ENCODE measurements around the gene ZCCHC14.
"Not testable (repeated sequence)": the region's sequence is repeated elsewhere in the genome, so short reads cannot be mapped to it uniquely, and the experiment has no call there.

Gene ZCCHC14

GRCh38 chr16:87524407-87524806 lies 31.6 kb upstream of the ZCCHC14 start:
- no peak for DNase-seq (ENCODE audit: low spot score)

DNA sequence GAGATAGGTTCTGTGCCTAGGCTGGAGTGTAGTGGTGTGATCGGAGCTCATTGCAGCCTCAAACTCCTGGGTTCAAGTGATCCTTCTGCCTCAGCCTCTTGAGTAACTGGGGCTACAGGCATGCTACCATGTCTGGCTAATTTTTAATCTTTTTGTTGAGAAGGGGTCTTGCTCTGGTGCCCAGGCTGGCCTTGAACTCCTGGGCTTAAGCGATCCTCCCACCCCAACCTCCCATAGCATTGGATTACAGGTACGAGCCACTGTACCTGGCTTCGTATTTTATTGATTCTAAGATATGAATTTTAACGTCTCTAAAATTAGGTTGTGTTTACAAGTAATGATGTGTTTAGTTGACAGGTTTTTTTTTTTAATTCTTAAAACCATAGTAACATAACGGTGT lies 30.8 kb upstream of the ZCCHC14 start:
- not testable (repeated sequence) for DNase-seq (ENCODE audit: low spot score)

DNA sequence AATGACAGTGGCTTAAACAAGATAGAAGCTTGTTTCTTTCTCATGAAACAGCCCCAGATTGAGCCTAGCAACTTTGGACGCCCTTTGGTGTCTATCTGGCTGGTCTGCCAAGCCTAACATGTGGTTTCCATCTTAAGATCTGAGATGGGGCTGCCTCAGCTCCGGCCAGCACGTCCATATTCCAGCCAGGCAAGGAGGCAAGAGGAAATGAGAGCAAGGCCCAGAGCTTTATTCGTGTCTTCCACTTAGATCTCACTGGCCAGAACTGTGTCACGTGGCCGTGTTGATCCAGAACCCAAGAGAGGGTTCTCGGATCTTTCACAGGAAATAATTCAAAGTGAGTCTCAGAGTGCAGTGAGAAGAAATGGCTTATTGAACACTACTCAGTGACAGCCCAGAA lies 28.9 kb upstream of the ZCCHC14 start:
- not testable (repeated sequence) for DNase-seq (ENCODE audit: low spot score)

DNA sequence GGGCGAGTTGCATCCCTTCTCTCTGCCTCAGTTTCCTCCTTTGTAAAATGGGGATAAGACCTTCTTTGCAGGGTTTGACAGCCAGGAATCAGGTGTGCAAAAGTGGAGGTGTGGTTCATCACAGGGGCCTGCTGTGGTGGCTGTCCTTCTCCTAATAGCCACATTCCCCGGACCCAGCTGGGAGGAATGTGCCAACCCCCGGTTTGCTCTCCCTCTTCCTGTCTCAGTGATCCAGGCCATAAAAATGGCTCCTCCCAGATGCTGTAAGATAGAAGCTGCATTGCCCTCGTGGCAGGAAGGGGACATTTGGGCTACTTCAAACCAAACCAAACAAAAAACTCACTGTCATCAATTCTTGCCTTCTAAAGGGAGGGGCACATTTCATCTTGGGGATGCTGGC lies 26.3 kb upstream of the ZCCHC14 start:
- not testable (repeated sequence) for DNase-seq (ENCODE audit: low spot score)

GRCh38 chr16:87518430-87519051 lies 25.7 kb upstream of the ZCCHC14 start:
- DNase-seq (ENCODE audit: low spot score), result not testable (repeated sequence)

GRCh38 chr16:87517610-87518429 lies 25.0 kb upstream of the ZCCHC14 start:
- not testable (repeated sequence) for DNase-seq (ENCODE audit: low spot score)

DNA sequence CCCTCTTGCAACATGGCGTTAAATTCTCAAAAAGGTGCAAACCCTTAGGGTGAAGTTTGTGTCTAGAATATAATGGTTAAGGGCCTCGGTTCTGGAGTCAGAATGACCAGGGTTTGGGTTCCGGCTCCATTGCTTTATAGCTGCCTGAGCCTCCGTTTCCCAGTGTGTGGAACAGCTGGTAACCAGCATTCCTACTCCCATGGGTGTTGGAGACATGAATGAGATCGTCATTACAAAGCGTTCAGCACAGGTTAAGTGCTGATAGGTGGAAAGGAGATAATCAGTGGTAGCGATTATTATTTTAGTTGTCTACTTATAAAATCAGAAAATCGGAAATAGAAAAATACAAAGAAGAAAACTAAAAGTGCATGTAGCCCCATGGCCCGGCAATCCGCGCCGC lies 23.5 kb upstream of the ZCCHC14 start:
- DNase-seq (ENCODE audit: low spot score), result no peak

DNA sequence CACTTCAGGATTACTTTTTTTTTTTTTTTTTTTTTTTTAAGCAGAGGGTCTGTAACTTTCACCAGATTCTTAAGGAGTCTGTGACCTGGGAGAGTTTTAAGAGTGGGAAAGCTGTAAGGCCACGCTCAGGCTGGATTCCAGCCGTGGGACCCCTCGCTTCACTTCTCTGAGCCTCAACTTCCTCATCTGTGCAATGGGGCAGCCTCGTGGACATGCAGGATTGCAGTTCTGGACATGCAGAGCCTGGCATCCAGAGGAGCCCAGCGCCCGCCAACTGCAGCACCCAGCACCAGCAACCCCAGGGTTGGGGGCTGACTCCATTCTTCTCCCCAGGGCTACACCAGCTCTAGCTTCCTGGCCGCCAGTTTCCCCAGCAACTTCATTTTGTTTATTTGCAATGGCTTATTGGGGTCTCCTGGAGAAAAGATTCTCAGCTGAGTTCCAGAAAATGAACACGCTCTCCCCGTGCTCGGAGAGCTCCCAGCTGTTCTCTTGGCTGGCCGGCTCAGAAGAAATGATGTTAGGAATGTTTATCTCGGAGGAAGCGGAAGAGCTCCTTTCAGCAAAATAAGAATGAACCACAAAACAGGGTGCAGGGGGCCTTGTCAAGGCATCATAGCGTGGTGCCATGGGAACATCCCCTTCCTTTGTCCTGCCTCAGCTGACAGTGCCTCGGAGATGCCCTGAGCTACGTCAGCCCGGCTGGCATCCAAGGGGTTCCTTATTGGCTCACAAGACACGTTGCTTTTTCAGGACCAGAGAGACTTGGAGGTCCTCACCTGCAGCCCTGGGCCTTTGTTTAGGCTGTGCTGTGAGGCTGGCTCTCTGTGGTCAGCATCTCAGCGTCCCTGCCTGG lies 22.9 kb upstream of the ZCCHC14 start:
- no peak for DNase-seq (ENCODE audit: low spot score)

DNA sequence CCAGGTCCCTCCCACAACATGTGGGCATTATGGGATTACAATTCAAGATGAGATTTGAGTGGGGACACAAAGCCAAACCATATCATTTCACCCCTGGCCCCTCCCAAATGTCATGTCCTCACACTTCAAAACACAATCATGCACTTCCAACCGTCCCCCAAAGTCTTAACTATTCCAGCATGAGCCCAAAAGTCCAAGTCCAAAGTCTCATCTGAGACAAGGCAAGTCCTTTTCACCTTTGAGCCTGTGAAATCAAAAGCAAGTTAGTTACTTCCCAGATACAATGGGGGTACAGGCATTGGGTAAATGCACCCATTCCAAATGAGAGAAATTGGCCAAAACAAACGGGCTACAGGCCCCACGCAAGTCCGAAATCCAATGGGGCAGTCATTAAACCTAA lies 17.0 kb upstream of the ZCCHC14 start:
- DNase-seq (ENCODE audit: low spot score), result not testable (repeated sequence)

DNA sequence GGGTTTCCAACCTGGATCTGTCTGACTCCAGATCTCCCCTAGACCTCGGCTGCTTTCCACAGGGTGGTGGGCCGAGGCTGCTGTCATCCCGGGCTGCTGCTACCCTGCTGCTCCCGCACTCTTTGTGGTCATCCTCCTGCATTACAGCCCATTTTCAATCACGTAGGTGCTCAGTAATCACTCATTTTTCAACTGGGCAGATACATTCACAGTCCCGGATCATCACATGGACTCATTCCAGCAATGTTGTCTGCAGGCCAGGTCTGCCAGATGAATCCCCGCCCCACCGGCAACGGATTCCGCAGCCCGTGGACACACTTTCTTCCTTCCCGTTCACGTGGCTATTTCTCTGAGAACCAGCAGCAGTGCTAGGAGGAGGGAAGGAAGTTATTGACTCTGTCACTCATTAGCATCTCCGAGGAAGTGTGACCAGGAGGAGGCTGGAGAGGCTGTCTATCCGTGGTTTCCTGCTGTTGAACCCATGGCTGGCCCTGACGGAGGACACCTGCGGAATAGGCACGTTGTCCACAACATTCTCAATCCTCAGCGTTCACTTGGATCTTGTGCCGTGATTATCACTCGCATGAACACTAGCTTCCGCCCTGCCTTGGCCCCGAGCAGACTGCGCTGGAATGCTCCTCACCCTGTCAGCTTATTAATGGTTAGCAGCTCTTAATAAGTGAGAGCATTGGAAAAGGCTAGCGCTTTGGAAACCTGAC lies 14.7 kb upstream of the ZCCHC14 start:
- no peak for DNase-seq (ENCODE audit: low spot score)

DNA sequence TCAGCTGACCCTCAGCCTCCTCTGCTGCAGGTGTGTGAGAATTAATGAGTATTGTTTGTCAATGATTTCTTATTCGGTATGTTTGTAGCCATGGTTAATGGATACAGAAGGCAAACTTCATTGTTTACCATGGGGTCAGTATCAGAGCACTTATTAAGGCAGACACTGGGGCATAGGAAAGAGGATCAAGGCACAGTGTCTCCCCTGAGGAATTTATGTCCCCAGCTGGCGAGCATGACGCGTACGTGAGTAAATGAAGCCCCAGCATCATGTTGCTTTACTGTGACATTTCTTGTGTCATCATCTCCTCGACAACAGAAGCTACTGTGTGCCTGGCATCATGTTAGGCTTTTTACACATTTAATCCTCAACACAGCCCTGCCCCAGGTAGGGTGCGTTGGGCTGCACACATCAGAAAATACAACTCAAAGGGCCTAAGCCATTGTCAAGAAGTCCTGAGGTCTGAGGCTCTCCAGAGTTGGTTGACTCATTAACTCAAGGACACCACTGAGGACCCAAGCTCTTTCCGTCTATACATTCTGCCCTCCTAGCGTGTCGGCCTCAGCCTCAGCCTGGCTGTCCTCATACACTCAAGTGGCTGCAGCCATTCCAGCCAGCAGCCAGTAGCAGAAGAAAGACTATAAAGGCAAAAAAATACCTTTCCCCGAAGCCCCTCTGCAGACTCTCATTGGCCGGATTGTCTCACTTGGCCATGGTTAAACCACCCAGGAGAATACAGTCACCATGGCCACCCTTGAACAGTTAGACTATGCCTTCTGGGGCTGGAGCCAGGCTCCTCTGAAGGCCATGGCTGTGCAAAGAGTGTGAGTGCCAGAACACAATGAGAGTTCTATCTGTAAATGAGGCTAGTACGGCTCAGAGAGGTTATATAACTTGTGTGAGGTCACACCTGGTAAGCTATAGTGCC lies 13.9 kb upstream of the ZCCHC14 start:
- no peak for DNase-seq (ENCODE audit: low spot score)

DNA sequence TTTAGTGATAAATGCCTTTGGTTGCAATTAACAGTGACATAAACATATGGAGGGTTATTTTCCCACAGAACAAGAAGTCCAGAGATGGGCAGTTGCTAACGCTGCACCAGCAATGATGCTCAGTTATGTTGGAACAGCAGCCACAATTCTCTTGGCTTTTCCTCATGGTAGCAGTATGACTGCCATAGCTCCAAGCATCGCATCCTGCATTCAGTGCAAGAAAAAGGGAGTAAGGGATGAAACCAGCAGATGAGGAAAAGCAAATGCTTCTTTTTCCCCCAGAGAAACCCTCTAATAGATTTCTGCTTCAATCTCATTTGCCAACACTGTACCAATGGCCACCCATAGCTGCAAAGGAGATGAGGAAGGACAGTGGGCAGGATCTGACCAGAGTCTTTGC lies 13.0 kb upstream of the ZCCHC14 start:
- no peak for DNase-seq (ENCODE audit: low spot score)

DNA sequence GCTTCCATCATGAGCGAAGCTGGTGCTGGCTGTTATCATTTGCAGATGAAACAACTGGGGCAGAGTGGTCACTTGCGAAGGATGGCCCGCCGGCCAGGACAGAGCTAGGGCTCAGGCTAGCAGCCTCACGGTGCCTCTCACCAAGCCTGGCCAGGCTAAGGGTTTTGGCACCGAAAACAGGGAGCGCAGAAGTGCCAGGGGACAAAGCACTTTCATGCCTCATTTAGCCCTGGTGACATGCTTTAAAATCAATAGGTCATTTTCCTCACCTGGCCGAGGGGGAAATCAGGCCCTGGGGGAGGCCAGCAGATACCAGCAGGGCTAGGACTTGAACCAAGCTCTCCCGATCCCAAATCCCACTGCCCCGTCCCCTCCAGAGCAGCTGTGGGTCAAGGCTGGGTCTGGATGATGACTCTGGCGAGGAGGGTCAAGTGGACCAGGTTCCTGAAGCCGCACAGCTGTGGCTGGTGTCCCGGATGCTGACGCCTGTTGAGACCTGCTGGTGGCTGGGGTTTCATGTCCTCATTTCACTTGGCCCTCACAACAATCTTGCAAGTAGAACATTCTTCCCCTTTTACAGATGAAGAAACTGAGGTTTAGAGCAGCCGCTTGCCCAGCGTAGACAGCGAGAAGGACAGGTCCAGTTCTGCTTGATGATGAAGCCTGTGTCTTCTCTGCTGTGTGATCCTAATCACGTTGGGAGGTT lies 10.6 kb upstream of the ZCCHC14 start:
- DNase-seq (ENCODE audit: low spot score), result not testable (repeated sequence)

DNA sequence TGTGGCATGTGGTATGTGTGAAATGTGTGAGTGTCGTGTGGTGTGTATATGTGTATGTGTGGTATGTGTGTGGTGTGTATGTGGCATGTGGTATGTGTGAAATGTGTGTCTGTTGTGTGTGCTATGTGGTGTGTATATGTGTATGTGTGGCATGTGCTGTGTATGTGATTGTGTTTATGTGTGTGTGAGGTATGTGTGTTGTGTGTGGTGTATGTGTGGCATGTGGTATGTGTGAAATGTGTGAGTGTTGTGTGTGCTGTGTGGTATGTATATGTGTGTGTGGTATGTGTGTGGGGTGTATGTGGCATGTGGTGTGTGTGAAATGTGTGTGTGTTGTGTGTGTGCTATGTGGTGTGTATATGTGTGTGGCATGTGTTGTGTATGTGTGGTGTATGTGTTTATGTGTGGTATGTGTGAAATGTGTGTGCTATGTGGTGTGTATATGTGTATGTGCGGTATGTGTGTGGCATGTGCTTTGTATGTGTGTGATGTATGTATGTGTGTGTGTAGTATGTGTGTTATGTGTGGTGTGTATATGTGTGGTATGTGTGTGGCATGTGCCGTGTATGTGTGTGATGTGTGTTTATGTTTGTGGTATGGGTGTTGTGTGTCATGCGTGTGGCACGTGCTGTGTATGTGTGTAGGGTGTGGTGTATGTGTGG lies 9.6 kb upstream of the ZCCHC14 start:
- DNase-seq (ENCODE audit: low spot score), result no peak

DNA sequence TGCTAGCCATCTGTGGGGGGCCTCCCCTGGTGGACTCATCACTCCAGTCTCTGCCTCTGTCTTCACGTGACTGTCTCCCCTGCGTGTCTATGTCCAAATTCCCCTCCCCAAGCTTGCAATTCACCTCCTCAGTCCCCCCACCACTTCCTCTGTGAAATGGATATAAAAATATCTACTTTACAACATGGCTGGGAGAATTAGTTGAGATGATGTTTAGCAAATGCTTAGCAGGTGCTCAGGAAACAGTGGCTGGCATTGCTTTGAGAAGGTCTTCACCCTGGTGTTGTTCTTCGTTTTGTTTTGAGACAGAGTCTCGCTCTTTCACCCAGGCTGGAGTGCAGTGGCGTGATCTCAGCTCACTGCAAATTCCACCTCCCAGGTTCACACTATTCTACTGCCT lies 8.3 kb upstream of the ZCCHC14 start:
- no peak for DNase-seq (ENCODE audit: low spot score)

GRCh38 chr16:87499189-87499486 lies 6.3 kb upstream of the ZCCHC14 start:
- no peak for DNase-seq (ENCODE audit: low spot score)

- no peak for DNase-seq (ENCODE audit: low spot score)
Measured at GRCh38 chr16:87498324-87499188, 5.7 kb upstream of the ZCCHC14 start.

GRCh38 chr16:87497767-87498290 lies 5.0 kb upstream of the ZCCHC14 start:
- DNase-seq (ENCODE audit: low spot score), result not testable (repeated sequence)
